ENCODE measurements around the gene HS3ST4.

DNA sequence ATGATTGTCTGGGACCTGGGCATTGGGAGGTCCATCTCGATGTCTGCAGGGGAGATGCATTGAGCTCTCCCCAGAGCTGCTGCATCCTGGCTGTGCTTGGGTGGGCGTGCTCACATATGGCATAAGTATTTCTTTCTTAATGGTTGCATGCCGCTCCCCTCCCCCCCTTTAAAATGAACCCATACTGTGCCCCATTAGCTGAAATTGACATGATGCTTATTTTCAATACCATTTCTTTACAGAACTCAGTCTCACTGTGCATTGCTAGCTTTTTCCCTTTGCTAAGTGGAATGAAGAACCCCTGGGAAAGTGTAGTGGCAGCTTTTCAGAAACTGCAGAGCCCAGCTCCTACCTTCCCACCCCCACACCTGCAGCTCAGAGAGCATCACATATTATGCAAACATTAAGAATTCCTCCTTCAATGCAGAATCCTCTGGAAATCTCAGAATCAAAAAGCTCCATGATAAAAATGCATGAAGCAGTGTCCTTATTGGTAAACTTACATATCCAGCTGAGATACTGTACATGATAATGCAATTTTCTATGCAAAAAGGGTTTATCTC is 56.4 kb downstream of the HS3ST4 start:
- TF ChIP-seq, protein P1, sequence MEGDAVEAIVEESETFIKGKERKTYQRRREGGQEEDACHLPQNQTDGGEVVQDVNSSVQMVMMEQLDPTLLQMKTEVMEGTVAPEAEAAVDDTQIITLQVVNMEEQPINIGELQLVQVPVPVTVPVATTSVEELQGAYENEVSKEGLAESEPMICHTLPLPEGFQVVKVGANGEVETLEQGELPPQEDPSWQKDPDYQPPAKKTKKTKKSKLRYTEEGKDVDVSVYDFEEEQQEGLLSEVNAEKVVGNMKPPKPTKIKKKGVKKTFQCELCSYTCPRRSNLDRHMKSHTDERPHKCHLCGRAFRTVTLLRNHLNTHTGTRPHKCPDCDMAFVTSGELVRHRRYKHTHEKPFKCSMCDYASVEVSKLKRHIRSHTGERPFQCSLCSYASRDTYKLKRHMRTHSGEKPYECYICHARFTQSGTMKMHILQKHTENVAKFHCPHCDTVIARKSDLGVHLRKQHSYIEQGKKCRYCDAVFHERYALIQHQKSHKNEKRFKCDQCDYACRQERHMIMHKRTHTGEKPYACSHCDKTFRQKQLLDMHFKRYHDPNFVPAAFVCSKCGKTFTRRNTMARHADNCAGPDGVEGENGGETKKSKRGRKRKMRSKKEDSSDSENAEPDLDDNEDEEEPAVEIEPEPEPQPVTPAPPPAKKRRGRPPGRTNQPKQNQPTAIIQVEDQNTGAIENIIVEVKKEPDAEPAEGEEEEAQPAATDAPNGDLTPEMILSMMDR (IDR thresholded peaks at IDR 0.05), result no peak
- no peak for TF ChIP-seq POLR2A (IDR thresholded peaks at IDR 0.05)

All from stomach (tissue), 4 donors.